ENCODE data around the gene MLANA.

The MLANA gene

DNA sequence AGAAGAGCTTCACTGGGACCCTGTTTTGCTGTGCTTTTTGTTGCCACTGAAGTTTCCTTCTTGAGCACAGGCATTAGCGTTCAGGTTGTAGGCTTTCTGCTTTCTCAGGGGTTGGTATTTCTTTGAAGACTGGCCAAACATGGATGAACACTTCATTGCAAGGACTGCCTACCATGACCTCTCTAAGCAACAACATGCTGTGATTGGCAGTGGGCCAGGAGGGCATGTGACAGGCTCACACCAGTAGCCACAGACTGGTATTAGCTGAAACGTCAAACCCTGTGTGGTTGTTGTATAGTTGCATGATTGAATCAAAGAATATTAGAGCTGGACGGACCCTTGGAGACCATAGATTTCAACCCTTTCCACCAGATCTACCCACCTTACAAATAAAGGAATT, 20.0 kb upstream of the MLANA start:
- no peak overlapping the region for H3K27ac ChIP-seq
- no peaks in the 10 kb centered on the region for H3K4me1 ChIP-seq
- H3K36me3 ChIP-seq = peaks cover 0 to 6% (median 0%) of the 10 kb centered on the region in 3 donors
- TF ChIP-seq, protein P1, sequence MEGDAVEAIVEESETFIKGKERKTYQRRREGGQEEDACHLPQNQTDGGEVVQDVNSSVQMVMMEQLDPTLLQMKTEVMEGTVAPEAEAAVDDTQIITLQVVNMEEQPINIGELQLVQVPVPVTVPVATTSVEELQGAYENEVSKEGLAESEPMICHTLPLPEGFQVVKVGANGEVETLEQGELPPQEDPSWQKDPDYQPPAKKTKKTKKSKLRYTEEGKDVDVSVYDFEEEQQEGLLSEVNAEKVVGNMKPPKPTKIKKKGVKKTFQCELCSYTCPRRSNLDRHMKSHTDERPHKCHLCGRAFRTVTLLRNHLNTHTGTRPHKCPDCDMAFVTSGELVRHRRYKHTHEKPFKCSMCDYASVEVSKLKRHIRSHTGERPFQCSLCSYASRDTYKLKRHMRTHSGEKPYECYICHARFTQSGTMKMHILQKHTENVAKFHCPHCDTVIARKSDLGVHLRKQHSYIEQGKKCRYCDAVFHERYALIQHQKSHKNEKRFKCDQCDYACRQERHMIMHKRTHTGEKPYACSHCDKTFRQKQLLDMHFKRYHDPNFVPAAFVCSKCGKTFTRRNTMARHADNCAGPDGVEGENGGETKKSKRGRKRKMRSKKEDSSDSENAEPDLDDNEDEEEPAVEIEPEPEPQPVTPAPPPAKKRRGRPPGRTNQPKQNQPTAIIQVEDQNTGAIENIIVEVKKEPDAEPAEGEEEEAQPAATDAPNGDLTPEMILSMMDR (IDR thresholded peaks at IDR 0.05) = no peak
- no peak overlapping the region for H3K4me3 ChIP-seq
- DNase-seq = no peak
- H3K9me3 ChIP-seq = no peaks in the 10 kb centered on the region
- intact Hi-C loops (cut with DNase I; ENCODE audit: low total_unique reads) = no loop called here
- no peaks in the 10 kb centered on the region for H3K27me3 ChIP-seq

- H3K4me1 ChIP-seq = no peaks in the 10 kb centered on the region
- no peak for DNase-seq
- no peaks in the 10 kb centered on the region for H3K9me3 ChIP-seq
- H3K27ac ChIP-seq = no peak overlapping the region
- H3K27me3 ChIP-seq = no peaks in the 10 kb centered on the region
- intact Hi-C loops (cut with DNase I; ENCODE audit: low total_unique reads) = no loop called here
- TF ChIP-seq, protein P1 (IDR thresholded peaks at IDR 0.05) = no peak
- H3K4me3 ChIP-seq = no peak overlapping the region
- H3K36me3 ChIP-seq = peaks cover 0 to 8% (median 0%) of the 10 kb centered on the region in 3 donors
These were observed 18.9 kb upstream of the MLANA start for GRCh38 chr9:5871785-5872184.

DNA sequence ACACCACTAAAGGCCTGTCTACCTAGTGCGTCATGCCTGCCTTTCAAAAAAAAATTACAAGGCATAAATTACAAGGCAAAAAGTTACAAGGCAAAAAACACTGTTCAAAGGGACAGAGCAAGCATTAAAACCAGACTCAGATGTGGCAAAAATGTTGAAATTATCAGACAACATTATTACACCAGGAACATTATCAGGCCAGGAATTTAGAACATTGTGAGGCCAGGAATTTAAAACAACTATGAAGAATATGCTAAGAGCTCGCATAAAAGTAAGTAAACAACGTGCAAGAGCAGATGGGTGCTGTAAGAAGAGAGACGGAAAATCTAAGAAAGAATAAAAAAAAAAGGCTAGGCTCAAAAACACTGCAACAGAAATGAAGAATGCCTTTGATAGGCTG, 18.2 kb upstream of the MLANA start:
- no peak overlapping the region for H3K4me3 ChIP-seq
- no peaks in the 10 kb centered on the region for H3K9me3 ChIP-seq
- peaks cover 0 to 11% (median 0%) of the 10 kb centered on the region in 3 donors for H3K36me3 ChIP-seq
- H3K4me1 ChIP-seq = no peaks in the 10 kb centered on the region
- no peak for DNase-seq
- intact Hi-C loops (cut with DNase I; ENCODE audit: low total_unique reads) = no loop called here
- TF ChIP-seq, protein P1 (IDR thresholded peaks at IDR 0.05) = no peak
- H3K27ac ChIP-seq = no peak overlapping the region
- no peaks in the 10 kb centered on the region for H3K27me3 ChIP-seq

GRCh38 chr9:5873439-5873838, 17.2 kb upstream of the MLANA start:
- Histone ChIP-seq H3K27ac (no peak overlapping the region), H3K27me3 (no peaks in the 10 kb centered on the region), H3K9me3 (no peaks in the 10 kb centered on the region), H3K4me3 (no peak overlapping the region), H3K36me3 (peaks cover 0 to 11% (median 0%) of the 10 kb centered on the region in 3 donors), H3K4me1 (no peaks in the 10 kb centered on the region)
- TF ChIP-seq, protein P1 (IDR thresholded peaks at IDR 0.05) = no peak
- intact Hi-C loops (cut with DNase I; ENCODE audit: low total_unique reads) = no loop called here
- DNase-seq = no peak

DNA sequence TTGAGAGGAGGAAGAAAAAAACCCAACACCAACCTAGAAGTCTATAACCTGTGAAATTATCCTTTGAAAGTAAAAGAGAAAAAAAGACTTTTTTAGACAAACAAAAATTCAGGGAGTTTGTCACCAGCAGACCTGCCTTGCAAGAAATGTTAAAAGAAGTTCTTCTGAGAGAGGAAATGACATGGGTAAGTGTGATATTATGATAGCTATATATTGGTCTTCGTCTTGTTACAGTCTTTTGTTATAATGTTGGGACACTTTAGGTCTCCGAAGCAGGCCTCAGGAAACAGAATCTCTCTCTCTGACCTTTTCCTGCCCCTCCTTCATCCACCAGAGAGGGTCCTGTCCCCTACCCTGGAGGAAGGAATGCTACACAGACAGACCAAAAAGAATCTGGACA, 16.6 kb upstream of the MLANA start:
- intact Hi-C loops (cut with DNase I; ENCODE audit: low total_unique reads) = no loop called here
- Histone ChIP-seq H3K4me1 (no peaks in the 10 kb centered on the region), H3K9me3 (no peaks in the 10 kb centered on the region), H3K4me3 (no peak overlapping the region), H3K36me3 (peaks cover 0 to 11% (median 0%) of the 10 kb centered on the region in 3 donors), H3K27me3 (no peaks in the 10 kb centered on the region), H3K27ac (no peak overlapping the region)
- TF ChIP-seq, protein P1 (IDR thresholded peaks at IDR 0.05) = no peak
- no peak for DNase-seq

- TF ChIP-seq, protein P1 (IDR thresholded peaks at IDR 0.05) = no peak
- Histone ChIP-seq H3K27ac (no peak overlapping the region), H3K4me3 (no peak overlapping the region), H3K4me1 (no peaks in the 10 kb centered on the region), H3K36me3 (peaks cover 0 to 11% (median 0%) of the 10 kb centered on the region in 3 donors), H3K27me3 (no peaks in the 10 kb centered on the region), H3K9me3 (no peaks in the 10 kb centered on the region)
- intact Hi-C loops (cut with DNase I; ENCODE audit: low total_unique reads) = no loop called here
- DNase-seq = no peak
These were observed 14.7 kb upstream of the MLANA start for GRCh38 chr9:5876026-5876425.

Measured in tibial artery (tissue), 4 donors.